Activated naive CD4-positive, alpha-beta T cell treated with anti-CD3 and anti-CD28 coated beads, Interleukin-2, amount 50 U/mL, for 24 hours (primary cell): ENCODE data around the gene LAMC2.

Experiments
- H3K27ac Mint-ChIP-seq: one replicate; pipeline ENCODE4 v1.8.0; 2021; ENCODE audit warnings: mild to moderate bottlenecking, mixed read lengths
- H3K27me3 Mint-ChIP-seq: one replicate; pipeline ENCODE4 v1.8.0; 2021; ENCODE audit warnings: mixed read lengths
- H3K36me3 Mint-ChIP-seq: one replicate; pipeline ENCODE4 v1.8.0; 2021; ENCODE audit warnings: mixed read lengths
- H3K4me1 Mint-ChIP-seq: one replicate; pipeline ENCODE4 v1.8.0; 2021; ENCODE audit warnings: mixed read lengths
- H3K4me3 Mint-ChIP-seq: one replicate; pipeline ENCODE4 v1.8.0; 2021; ENCODE audit warnings: mild to moderate bottlenecking, mixed read lengths
- H3K9me3 Mint-ChIP-seq: one replicate; pipeline ENCODE4 v1.8.0; 2021; ENCODE audit warnings: mixed read lengths

Gene LAMC2

DNA sequence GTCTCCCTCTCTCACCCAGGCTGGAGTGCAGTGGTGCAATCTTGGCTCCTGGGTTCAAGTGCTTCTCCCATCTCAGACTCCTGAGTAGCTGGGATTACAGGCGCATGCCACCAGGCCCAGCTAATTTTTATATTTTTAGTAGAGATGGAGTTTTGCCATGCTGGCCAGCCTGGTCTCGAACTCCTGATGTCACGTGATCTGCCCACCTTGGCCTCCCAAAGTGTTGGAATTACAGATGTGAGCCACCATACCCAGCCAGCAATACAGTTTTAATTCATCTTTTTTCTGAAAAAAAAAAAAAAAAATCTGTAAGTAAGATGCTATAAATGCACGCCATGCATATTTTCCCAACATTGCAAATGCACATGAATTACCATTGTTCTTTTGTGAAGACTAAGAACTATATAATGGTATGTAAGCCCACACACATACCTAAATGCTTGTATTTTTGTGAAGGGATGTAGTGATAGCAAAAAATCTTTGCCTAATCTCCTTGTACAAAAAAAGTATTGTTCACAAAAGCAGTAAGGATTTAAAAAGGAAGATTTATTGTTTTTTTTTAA is 8.0 kb downstream of the LAMC2 start:
- peaks cover 13% of the 10 kb centered on the region for H3K4me1 Mint-ChIP-seq
- H3K9me3 Mint-ChIP-seq = no peaks in the 10 kb centered on the region
- no peak overlapping the region for H3K27ac Mint-ChIP-seq
- H3K36me3 Mint-ChIP-seq = no peaks in the 10 kb centered on the region
- H3K27me3 Mint-ChIP-seq = peaks cover 3% of the 10 kb centered on the region
- H3K4me3 Mint-ChIP-seq = no peak overlapping the region

DNA sequence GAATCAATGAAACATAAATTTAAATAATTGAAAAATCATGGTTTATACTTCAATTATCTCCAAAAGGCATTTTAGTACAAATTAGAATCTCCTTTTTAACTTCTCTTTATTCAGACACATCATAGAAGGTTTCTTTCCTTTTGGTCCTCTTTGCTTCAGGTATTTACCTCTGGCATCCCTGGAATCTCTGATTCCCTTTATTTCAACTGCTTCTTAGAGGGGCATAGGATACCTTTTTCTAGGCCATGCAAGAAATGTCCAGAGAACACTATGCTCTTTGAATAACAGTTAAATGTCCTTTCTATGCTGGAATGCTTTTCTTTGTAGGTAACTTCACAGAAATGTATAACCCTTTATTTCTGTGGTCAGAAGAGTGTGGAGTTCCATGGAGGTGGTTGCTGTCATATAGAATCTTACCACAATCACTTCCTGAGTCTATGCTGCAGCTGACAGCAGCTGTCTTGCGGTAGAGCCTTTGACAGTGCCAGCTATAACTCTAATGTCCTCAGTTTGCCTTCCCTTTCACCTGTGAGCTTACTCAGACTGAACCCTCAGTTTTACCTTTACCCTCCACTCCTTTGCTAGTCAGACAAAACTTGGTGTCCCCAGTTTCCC is 8.6 kb downstream of the LAMC2 start:
- Mint-ChIP-seq H3K36me3 (no peaks in the 10 kb centered on the region), H3K27me3 (peaks cover 3% of the 10 kb centered on the region), H3K4me1 (peaks cover 13% of the 10 kb centered on the region), H3K27ac (peak overlapping the region; percentile 18), H3K9me3 (no peaks in the 10 kb centered on the region), H3K4me3 (peak overlapping the region; percentile 45)

GRCh38 chr1:183195142-183195574 is 9.1 kb downstream of the LAMC2 start:
- peak overlapping the region; percentile 18 for H3K27ac Mint-ChIP-seq
- H3K27me3 Mint-ChIP-seq = peaks cover 3% of the 10 kb centered on the region
- no peaks in the 10 kb centered on the region for H3K9me3 Mint-ChIP-seq

GRCh38 chr1:183197762-183198161 is 11.7 kb downstream of the LAMC2 start:
- no peaks in the 10 kb centered on the region for H3K36me3 Mint-ChIP-seq
- H3K4me1 Mint-ChIP-seq = peaks cover 18% of the 10 kb centered on the region
- peaks cover 4% of the 10 kb centered on the region for H3K27me3 Mint-ChIP-seq
- no peak overlapping the region for H3K27ac Mint-ChIP-seq
- no peaks in the 10 kb centered on the region for H3K9me3 Mint-ChIP-seq
- no peak overlapping the region for H3K4me3 Mint-ChIP-seq

More at GRCh38 chr1:183195142-183195574, 9.1 kb downstream of the LAMC2 start:
- peaks cover 13% of the 10 kb centered on the region for H3K4me1 Mint-ChIP-seq
- H3K36me3 Mint-ChIP-seq = no peaks in the 10 kb centered on the region
- H3K4me3 Mint-ChIP-seq = peak overlapping the region; percentile 45

DNA sequence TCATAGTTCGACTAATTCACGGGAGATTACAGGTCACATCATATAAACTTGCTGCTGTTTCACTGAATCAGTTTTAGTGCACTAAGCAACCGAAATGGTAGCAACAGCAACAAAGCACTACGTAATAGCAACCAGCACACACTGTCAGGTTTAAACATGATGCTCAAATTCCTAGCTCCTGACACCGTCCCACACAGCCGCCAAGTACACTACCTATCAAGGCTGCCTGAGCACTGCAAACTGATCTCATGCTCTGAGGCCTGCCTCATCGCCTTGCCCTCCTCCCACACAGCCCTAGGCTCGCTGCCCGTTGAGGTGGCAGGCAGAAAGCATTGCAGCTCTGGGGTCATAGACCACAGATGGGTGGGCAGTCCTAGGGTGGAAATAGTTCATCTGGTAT is 12.4 kb downstream of the LAMC2 start:
- Mint-ChIP-seq H3K4me3 (no peak overlapping the region), H3K9me3 (no peaks in the 10 kb centered on the region)

DNA sequence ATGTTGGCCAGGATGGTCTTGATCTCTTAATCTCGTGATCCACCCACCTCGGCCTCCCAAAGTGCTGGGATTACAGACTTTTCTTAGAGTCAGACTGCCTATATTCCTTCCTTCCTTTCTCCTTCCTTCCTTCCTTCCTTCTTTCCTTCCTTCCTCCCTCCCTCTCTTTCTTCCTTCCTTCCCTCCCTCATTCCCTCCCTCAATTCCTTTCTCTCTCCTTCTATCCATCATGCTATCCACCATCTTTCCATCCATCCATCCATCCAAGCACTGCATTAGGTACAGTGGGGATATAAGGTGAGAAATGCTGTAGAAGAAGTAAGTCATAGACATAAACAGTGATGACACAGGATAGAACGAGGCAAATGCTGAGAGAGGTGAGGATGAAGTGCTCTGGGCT is 13.2 kb downstream of the LAMC2 start:
- no peaks in the 10 kb centered on the region for H3K36me3 Mint-ChIP-seq
- H3K27me3 Mint-ChIP-seq = peaks cover 4% of the 10 kb centered on the region
- H3K9me3 Mint-ChIP-seq = no peaks in the 10 kb centered on the region
- H3K4me1 Mint-ChIP-seq = peaks cover 22% of the 10 kb centered on the region
- no peak overlapping the region for H3K27ac Mint-ChIP-seq
- no peak overlapping the region for H3K4me3 Mint-ChIP-seq

More for the DNA sequence above, 12.4 kb downstream of the LAMC2 start:
- H3K36me3 Mint-ChIP-seq = no peaks in the 10 kb centered on the region
- peaks cover 4% of the 10 kb centered on the region for H3K27me3 Mint-ChIP-seq
- peaks cover 22% of the 10 kb centered on the region for H3K4me1 Mint-ChIP-seq
- H3K27ac Mint-ChIP-seq = no peak overlapping the region

- H3K27ac Mint-ChIP-seq = no peak overlapping the region
- no peak overlapping the region for H3K4me3 Mint-ChIP-seq
- peaks cover 4% of the 10 kb centered on the region for H3K27me3 Mint-ChIP-seq
- peaks cover 11% of the 10 kb centered on the region for H3K4me1 Mint-ChIP-seq
- no peaks in the 10 kb centered on the region for H3K9me3 Mint-ChIP-seq
- H3K36me3 Mint-ChIP-seq = no peaks in the 10 kb centered on the region
Observed at GRCh38 chr1:183200451-183200850, 14.4 kb downstream of the LAMC2 start.

GRCh38 chr1:183203094-183203493 is 17.0 kb downstream of the LAMC2 start:
- no peaks in the 10 kb centered on the region for H3K36me3 Mint-ChIP-seq
- H3K27ac Mint-ChIP-seq = no peak overlapping the region
- no peaks in the 10 kb centered on the region for H3K9me3 Mint-ChIP-seq
- H3K4me3 Mint-ChIP-seq = no peak overlapping the region
- H3K4me1 Mint-ChIP-seq = peaks cover 12% of the 10 kb centered on the region
- peaks cover 2% of the 10 kb centered on the region for H3K27me3 Mint-ChIP-seq

GRCh38 chr1:183205196-183205781 is 19.2 kb downstream of the LAMC2 start:
- H3K9me3 Mint-ChIP-seq = no peaks in the 10 kb centered on the region
- no peaks in the 10 kb centered on the region for H3K36me3 Mint-ChIP-seq
- H3K4me3 Mint-ChIP-seq = no peak overlapping the region
- no peak overlapping the region for H3K27ac Mint-ChIP-seq
- H3K27me3 Mint-ChIP-seq = peaks cover 4% of the 10 kb centered on the region
- peaks cover 12% of the 10 kb centered on the region for H3K4me1 Mint-ChIP-seq

DNA sequence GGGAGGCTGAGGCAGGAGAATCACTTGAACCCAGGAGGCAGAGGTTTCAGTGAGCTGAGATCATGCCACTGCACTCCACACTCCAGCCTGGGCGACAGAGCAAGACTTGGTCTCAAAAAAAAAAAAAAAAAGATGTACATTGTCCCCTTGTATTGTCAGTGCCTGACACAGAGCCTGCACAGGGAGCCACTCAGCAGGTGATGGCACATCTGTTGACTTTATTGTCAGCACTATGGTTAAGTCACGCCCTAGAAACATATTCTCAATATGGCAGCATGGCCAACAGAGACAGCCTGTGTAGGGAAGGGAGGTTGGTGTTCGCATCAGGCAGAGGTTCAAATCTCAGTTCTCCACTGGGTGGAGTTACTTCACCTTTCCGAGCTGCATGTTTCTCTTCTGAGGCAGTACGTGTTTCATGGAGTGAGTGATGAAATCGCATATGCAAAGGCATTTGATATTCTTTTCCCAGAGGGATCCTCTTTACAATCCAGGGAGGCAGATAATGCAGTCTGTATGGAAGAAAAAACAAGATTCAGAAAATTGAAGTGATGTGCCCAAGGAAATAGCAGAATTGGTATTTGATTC is 20.6 kb downstream of the LAMC2 start:
- no peaks in the 10 kb centered on the region for H3K9me3 Mint-ChIP-seq
- H3K36me3 Mint-ChIP-seq = no peaks in the 10 kb centered on the region
- H3K27me3 Mint-ChIP-seq = peaks cover 2% of the 10 kb centered on the region
- no peak overlapping the region for H3K4me3 Mint-ChIP-seq
- H3K4me1 Mint-ChIP-seq = peaks cover 12% of the 10 kb centered on the region
- no peak overlapping the region for H3K27ac Mint-ChIP-seq

DNA sequence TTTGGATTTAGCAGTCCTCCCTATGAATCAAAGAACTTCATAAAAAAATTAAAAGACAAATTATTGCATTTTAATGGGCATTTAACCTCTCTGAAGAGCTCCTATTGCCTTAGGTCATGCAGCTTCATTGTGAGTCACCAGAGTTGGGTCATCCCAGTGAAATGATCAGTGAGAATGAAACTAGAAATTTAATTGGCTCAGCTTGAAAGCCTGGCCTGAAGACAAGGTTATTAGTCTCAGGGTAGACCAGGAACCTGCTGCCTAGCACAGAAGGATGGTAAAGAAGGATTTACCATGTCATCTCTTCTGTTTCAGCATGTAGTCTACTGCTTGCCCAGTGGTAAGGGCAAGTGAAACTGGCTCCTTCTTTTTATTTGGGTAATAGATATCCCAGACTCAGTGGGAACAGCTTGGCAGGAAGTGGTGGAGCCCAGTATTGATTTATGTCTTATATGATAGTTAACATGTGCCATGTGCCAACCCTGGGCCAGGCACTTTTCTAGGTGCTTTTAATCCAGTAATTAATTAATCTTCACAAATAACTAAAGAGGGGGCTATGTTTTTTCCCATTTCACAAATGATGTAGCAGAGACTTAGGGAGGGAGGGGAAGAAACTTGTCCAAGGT is 23.6 kb downstream of the LAMC2 start:
- no peak overlapping the region for H3K27ac Mint-ChIP-seq
- peaks cover 4% of the 10 kb centered on the region for H3K4me1 Mint-ChIP-seq
- no peaks in the 10 kb centered on the region for H3K36me3 Mint-ChIP-seq
- no peaks in the 10 kb centered on the region for H3K9me3 Mint-ChIP-seq
- H3K4me3 Mint-ChIP-seq = no peak overlapping the region
- H3K27me3 Mint-ChIP-seq = peaks cover 2% of the 10 kb centered on the region

- Mint-ChIP-seq H3K4me1 (no peaks in the 10 kb centered on the region), H3K4me3 (no peak overlapping the region), H3K27ac (no peak overlapping the region), H3K36me3 (no peaks in the 10 kb centered on the region), H3K27me3 (peaks cover 2% of the 10 kb centered on the region), H3K9me3 (no peaks in the 10 kb centered on the region)
Observed at GRCh38 chr1:183210681-183211080, 24.6 kb downstream of the LAMC2 start.

- H3K9me3 Mint-ChIP-seq = no peaks in the 10 kb centered on the region
- H3K4me1 Mint-ChIP-seq = peaks cover 11% of the 10 kb centered on the region
- peaks cover 2% of the 10 kb centered on the region for H3K27me3 Mint-ChIP-seq
- no peak overlapping the region for H3K27ac Mint-ChIP-seq
- H3K36me3 Mint-ChIP-seq = no peaks in the 10 kb centered on the region
- H3K4me3 Mint-ChIP-seq = no peak overlapping the region
Observed at GRCh38 chr1:183212870-183213269, 26.8 kb downstream of the LAMC2 start.

DNA sequence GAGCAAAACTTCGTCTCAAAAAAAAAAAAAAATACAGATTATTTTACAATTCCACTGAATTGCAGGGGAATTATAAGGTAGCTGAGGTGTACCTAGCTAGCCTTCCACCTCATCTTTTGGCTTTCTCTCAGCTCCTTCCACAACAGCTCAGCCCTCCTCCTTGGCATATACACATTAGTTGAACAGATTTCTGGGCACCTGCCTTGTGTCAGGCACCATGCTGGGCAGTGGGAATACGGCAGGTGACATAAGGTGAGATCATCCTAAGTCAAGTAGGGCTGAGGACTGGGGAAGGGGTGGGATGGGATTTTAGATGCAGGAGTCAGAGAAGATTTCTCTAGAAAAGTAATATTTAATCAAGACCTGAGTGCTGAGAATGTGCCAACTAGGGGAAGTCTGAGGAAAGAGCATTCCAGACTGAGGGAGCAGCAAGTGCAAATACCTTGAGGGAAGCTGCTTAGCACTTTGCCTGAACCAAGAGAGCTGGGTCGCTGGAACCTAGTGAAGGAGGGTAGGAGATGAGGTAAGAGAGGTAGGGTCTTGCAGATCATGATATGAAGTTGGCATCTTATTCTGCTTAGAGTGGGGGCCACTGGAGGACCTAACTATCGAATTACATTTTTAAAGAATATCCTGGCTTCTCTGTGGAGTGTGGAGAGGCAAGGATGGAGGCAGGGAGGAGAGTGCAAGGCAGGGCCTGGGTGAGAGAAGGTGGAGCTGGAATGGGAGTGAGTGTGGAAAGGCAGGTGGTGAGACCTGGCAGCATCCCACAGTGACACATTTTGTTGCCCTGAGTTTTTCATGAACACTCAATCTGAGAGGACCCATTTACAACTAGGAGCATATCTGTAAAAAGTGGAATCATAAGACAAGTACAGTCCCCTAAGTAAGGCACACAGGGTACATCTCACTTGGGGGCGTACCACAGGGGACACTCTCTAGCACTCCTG is 28.2 kb downstream of the LAMC2 start:
- no peaks in the 10 kb centered on the region for H3K36me3 Mint-ChIP-seq
- no peaks in the 10 kb centered on the region for H3K9me3 Mint-ChIP-seq
- peaks cover 22% of the 10 kb centered on the region for H3K4me1 Mint-ChIP-seq
- no peak overlapping the region for H3K27ac Mint-ChIP-seq
- H3K4me3 Mint-ChIP-seq = no peak overlapping the region
- peaks cover 2% of the 10 kb centered on the region for H3K27me3 Mint-ChIP-seq
